Measurements from ENCODE around the gene ADAMTS6.
"Not testable (repeated sequence)": the region's sequence is repeated elsewhere in the genome, so short reads cannot be mapped to it uniquely, and the experiment has no call there.

Gene ADAMTS6, protein sequence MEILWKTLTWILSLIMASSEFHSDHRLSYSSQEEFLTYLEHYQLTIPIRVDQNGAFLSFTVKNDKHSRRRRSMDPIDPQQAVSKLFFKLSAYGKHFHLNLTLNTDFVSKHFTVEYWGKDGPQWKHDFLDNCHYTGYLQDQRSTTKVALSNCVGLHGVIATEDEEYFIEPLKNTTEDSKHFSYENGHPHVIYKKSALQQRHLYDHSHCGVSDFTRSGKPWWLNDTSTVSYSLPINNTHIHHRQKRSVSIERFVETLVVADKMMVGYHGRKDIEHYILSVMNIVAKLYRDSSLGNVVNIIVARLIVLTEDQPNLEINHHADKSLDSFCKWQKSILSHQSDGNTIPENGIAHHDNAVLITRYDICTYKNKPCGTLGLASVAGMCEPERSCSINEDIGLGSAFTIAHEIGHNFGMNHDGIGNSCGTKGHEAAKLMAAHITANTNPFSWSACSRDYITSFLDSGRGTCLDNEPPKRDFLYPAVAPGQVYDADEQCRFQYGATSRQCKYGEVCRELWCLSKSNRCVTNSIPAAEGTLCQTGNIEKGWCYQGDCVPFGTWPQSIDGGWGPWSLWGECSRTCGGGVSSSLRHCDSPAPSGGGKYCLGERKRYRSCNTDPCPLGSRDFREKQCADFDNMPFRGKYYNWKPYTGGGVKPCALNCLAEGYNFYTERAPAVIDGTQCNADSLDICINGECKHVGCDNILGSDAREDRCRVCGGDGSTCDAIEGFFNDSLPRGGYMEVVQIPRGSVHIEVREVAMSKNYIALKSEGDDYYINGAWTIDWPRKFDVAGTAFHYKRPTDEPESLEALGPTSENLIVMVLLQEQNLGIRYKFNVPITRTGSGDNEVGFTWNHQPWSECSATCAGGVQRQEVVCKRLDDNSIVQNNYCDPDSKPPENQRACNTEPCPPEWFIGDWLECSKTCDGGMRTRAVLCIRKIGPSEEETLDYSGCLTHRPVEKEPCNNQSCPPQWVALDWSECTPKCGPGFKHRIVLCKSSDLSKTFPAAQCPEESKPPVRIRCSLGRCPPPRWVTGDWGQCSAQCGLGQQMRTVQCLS (N-terminal part only)

DNA sequence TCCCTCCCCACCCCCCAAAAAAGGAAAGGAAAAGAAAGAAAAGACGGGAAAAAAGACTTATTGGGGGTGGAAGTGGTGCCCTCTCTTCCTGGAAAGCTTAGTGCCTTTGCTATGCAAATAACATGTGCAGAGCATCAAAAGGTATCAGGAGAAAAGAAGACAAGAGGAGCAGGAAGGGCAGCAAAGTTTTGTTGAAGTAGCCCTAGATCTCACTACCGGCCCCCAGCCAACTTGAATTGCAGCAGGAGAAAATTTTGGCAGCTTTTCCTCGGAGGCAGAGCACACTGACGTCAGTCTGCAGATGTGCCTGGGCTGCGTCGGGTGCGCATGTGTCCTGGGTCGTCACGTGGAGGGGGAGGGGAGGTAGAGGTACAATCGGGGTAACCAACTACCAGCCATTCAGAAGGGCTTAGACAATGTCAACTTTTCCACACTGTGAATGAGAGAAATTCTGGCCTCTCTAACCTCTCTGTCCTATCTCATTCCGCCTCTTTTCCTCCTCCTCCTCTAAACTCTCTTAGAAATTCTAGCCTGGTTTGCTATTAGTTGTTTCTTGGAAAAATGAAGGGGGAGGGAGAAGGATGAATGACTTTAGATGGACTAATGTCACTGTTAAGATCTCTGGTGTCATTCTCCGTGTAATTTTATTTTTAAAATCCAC lies at the start of gene ADAMTS6:
ADAMTS6 (minus strand) TSS at position 286 of the 661 bp plus-strand sequence. CDS start 8,247 bp downstream, outside the sequence.
- peak in 55 of 58 donors; percentile 19 to 86 (median 70) for DNase-seq

DNA sequence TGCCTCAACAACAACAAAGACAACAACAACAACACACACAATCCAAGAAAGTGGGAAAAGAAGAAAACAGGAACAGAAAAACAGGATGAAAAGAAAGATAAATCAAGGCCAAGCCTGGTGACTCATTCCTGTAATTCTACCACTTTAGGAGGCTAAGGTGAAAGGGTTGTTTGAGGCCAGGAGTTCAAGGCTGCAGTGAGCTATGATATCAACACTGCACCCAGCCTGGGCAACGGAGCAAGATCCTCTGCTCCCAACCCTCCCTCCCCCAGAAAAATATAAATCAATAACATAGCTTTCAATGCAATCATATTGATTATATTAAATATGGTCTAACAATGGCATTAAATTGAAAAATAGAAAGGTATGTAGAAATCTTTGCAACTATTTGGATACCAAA lies 49.2 kb upstream of the ADAMTS6 start:
- DNase-seq: no peak

DNA sequence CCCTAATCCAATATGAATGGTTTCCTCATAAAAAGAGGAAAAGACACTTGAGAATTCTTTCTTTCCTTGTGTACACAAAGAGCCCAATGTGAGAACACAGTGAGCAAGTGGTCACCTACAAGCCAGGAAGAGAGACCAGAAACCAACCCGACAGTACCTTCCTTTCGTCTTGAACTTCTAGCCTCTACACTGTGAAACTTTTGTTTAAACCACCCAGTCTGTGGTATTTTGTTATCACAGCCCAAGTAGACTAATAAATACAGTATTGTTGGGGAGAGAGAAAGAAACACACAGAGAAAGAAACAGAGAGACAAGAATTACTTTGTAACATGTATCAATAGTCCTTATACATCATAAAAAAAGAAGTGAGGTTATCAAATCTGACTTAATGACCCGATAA lies 44.0 kb upstream of the ADAMTS6 start:
- DNase-seq: no peak

DNA sequence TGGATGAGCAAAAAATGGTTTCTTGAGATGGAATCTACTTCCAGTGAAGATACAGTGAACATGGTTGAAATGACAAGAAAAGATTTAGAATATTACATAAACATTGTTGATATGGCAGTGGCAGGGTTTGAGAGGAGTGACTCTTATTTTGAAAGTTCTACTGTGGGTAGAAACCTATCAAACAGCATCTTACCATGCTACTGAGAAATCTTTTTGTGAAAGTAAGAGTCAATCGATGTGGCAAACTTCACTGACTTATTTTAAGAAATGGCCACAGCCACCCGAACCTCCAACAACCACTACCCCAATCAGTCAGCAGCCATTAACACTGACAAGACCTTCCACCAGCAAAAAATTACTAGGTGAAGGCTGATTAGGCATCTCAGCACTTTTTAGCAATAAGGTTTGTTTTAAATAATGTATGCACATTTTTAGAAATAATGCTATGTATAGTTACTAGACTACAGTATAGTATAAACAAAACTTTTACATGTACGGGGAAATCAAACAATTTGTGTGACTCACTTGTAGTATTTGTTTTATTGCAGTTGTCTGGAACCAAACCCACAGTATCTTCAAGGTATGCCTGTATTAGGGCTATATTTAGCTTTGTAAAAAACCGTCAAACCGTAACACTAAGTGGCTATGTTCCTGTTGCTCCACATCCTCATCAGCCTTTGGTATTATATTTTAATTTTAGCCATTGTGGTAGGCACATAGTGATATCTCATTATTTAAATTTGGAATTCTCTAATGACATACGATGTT lies 30.6 kb upstream of the ADAMTS6 start:
- DNase-seq: no peak

DNA sequence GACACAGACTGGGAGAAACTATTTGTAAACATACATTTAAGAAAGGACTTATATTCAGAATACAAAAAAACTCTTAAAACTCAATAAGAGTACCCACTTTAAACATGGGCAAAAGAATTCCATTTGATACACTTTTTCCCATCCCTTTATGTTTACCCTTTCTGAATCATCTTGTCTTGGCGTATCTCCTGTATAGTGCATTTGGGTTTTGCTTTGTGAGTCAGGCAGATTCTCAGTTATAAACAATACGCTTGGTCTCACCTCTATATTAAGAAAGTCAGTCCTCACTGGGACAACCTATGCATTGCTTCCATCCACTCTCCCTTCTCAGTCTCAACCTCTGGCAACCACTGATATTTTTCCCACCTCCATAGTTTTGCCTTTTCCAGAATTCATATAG lies 27.3 kb upstream of the ADAMTS6 start:
- DNase-seq: no peak

DNA sequence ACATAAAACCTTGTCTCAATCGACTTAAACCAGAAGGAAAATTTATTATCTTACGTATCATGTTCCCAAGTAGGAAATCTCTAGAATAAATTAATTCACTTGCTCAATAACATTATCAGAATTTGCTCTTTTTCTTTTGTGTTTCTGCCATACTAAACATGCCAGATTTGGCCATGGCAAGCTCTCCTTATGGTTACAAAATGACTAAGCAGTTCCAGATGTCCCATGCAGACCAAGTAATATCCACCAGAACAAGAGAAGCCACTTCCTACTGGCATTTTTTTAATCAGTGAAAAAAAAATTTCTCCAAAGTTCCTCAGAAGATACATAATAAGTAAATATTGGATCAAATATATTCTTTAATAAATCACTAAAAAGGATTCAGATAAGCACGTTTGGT lies 25.2 kb upstream of the ADAMTS6 start:
- no peak for DNase-seq

DNA sequence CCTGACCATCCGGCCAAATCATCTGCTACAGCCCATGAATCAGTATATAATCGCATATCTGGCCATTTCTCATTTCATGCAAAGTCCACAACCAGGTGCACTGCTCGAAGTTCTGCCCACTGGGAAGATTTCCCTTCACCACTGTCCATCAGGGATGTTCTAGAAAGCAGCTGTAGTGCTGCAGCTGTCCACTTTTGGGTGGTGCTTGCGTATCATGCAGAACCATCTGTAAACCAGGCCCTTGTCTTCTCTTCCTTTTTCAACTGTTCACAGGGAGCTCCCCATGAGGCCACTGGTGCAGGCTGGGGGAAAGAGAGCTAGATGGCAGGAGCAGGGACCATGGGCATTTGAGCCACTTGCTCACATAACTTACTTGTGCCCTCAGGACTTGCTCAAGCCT lies 7.4 kb upstream of the ADAMTS6 start:
- no peak for DNase-seq

DNA sequence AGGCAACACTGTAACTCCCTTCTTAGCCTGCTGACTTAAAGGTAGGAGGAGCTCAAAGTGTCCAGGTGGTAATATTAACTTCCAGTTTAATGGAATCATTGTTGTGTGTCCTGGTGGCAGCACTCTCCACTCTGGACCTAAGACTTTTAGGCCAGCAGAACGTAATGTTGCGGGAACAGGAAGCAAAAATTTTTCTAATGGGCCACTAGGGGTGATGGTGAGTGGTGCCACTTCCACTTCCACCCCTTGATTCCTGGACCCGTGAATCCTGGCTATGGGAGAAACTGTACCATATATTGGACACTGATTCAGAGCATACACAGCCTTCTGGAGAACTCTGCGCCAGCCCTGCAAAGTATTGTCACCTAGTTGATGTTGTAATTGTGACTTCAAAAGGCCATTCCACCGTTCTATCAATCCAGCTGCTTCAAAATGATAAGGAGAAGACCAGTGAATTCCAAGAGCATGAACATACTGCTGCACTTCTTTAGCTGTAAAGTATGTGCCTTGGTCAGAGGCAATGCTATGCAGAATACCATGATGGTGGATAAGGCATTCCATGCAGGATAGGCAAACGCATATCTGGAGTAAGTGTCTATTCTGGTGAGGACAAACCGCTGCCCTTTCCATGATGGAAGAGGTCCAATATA lies 6.4 kb upstream of the ADAMTS6 start:
- not testable (repeated sequence) for DNase-seq

DNA sequence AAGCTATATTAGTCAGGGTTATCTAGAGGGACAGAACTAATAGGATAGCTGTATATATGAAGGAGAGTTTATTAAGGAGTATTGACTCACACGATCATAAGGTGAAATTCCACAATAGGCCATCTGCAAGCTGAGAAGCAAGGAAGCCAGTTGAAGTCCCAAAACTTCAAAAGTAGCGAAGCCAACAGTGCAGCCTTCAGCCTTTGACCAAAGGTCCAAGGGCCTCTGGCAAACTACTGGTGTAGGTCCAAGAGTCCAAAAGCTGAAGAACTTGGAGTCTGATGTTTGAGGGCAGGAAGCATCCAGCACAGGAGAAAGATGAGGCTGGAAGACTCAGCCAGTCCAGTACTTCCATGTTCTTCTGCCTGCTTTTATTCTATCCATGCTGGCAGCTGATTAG lies 5.1 kb upstream of the ADAMTS6 start:
- not testable (repeated sequence) for DNase-seq

DNA sequence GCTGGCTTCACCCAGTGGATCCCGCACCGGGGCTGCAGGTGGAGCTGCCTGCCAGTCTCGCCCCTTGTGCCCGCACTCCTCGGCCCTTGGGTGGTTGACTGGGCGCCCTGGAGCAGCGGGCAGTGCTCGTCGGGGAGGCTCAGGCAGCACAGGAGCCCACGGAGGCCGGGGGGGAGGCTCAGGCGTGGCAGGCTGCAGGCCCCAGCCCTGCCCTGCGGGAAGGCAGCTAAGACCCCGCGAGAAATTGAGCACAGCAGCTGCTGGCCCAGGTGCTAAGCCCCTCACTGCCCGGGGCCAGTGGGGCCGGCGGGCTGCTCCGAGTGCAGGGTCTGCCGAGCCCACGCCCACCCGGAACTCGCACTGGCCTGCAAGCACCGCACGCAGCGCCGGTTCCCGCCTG lies 3.7 kb upstream of the ADAMTS6 start:
- no peak for DNase-seq

DNA sequence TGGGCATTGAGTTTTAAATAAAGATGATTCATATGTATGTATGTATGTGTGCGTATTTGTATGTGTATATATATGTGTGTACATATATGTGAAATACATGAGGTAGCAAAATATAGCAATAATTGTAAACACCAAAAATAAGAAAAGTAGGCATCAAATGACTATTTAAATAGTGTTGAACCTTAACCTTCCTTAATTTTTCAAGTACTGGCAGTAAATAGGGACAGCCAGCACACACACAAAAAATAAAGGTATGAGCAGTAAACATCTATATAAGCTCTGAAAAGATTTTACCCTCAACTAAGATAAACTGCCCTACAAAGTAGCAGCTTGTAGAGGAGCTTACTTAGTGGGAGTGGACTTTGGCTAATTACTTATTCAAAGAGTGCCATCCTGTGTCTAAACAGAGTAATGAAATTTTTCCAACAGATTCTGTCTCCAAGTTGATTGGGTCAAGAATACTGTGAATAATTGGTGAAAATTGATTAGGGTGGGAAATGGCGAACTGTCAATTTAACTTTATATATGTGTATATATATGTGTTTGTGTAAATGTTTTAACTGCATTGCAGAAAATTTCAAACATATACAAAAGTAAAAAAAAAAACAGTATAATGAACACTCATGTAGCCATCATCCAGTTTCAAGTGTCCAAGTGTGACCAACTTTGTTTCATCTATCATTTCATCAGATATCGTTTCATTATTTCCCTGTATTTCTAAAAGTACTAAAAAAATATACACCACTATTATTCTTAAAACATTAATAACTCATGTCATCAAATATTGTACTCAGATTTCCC lies 2.0 kb upstream of the ADAMTS6 start:
- peak in 2 of 58 donors; percentile 5 to 68 for DNase-seq

DNA sequence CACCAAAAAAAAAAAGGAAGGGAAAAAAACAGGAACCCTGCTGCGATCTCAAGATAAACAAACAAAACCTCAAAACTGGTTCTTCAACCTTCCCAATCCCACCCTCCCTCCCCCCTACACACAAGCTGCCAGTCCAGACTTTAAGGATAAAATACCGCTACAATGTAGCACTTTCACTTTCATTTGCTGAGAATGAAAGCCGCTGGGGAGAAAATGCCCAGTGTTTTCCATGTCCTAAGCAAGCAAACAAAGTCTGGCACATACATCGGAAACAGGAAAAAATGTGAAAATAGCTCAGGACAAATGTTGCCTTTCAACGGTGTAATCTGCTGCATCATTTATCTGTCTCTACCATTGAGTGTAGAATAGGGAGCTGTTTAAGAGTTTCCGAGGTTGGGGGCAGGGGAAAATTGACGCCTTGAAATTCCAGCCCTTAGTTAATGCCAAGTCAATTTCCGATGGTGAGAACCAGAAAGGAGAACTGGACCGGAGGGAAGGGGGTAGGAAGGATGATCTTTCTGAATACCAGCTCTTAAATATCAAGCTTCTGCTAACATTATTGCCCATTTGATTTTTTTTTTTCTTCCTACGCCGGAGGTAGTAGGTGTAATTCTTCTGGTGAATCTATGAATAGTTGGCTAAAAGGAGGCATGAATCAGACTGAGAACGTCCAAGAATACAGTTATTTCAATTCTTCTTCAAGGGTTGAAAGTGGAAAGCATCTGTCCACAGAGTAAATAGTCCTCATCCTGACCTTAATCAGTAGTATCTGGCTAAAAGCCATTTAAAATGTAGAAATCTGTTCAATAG lies 1.2 kb upstream of the ADAMTS6 start:
- DNase-seq: peak in 20 of 58 donors; percentile 0 to 44 (median 21)

DNA sequence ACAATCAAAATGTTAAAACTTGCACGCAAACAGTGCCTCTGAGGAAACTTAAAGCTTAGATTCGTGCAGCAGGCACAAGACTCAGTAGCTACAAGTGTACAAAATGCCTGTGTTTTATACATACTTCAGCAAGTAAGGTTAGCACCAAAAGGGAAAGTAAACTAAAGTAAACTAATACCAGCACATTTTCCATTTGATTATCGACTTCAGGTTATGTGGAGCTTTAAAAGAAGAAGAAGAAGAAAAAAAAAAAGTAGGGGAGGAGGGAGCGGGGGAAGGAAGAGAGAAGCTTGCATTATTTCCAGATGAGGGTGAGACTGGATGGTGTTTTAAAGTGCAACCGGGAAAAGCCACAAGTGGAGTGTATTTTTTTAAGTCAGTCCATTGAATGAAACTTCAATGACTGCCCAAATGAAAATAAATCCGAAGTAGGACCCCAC lies 596 bp upstream of the ADAMTS6 start:
- DNase-seq: peak in 1 of 58 donors; percentile 30

DNA sequence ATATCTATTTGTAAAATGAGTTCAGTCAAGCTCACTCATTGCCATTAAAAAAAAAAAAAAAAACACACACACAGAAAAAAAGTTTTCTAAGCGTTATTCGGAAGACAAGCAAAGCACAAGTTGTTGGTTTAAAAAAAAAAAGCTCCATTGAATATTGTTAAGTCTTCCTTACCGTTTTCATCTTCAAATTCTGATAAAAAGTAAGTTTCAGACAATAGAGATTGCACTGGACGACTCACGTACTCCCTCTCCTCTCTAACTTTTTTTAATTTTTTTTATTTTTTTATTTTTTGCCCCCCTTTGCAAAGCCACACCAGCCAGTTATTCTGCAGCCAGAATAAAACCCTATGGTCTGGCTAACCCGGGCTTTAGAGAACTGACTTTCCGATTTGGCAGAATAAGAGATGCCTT lies 544 bp downstream of the ADAMTS6 start:
- DNase-seq: no peak

DNA sequence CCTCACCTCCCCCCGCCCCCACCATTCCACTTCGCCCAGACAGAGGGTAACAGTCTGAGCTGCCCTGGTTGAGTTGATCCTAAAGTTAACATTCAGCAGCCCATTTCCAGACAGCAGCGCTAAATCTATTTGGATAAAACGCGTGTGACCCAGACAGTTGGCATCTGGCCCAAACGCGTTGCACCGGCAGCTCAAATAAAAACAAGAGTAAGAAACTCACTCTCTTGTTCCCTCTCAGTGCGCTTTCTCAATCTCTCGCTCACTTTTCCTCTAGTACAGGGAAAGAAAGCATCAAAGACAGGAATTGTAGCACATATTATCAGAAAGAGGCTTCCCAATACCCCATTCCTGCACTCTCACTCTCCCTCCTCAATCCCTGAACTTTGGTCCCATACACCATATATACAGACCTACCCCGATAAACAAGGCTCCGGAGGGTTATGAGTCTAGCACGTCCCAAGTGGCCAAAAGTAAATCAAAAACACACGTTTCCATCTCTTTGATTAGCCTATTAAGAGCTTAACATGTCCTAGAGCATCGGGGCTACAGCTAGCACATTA lies 1.3 kb downstream of the ADAMTS6 start:
- DNase-seq: peak in 30 of 58 donors; percentile 2 to 76 (median 19)

DNA sequence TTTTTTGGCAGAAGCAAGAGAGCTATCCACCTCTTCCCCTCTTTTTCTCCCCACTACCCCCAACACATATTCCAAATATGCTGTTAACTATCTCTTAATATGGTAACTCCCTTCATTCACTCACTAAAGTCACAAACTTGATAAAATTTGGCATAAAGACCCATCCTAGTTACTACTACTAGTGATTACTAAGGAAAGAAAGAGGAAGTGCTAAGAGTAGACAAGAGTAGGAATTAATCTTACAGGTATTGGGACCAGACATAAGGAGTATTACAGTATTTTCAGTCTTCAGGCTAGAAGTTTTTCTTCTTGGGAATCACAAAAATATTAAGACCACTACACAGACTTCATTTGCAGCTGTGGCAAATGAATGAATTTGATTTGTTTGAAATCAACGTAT lies 2.2 kb downstream of the ADAMTS6 start:
- DNase-seq: no peak

DNA sequence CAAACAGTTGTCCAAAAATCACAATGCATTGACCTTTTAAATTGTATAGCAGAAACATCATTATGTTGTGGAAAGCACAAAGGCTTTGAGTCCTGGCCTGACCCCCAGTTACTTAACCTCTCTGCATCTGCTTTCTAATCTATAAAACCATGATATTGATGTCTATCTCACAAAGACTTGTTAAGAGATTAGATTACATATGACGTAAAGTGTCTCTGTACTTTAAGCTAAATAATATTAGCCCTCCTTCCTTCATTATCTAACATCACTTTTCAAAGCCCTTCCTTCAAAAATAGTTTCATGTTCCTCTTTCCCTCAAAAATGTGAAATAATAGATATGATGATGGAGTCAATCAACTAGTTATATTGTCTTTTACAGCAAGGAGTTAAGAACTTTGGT lies 3.4 kb downstream of the ADAMTS6 start:
- DNase-seq: no peak

DNA sequence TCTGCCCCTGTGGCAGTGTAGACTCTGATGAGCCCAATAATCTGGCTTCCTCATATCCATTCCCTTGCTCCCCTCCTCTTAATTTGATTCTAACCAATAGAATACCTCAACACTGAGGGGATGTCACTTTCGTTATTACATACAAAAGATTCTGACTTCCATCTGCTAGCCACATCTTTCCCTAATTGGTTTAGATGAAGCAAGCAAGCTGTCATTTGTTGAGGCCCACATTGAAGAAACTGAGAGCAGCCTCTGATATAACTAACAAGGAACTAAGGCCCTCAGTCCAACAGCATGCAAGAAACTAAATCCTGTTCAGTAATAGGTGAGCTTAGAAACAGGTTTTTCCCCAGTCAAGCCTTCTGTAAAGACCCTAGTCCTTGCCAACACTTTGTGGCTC lies 5.8 kb downstream of the ADAMTS6 start:
- no peak for DNase-seq

Measured in anterior cingulate cortex (tissue), 58 donors.